ENCODE results near the gene CYP2A7. TPM values are rescaled to one million over a fixed set of nuclear protein-coding genes. Genes with fewer than 3 reads are reported as not detected.
"Not testable (repeated sequence)": the region's sequence is repeated elsewhere in the genome, so short reads cannot be mapped to it uniquely, and the experiment has no call there.

The CYP2A7 gene
- total RNA-seq, 1 donor from 2014 or later = not detected

DNA sequence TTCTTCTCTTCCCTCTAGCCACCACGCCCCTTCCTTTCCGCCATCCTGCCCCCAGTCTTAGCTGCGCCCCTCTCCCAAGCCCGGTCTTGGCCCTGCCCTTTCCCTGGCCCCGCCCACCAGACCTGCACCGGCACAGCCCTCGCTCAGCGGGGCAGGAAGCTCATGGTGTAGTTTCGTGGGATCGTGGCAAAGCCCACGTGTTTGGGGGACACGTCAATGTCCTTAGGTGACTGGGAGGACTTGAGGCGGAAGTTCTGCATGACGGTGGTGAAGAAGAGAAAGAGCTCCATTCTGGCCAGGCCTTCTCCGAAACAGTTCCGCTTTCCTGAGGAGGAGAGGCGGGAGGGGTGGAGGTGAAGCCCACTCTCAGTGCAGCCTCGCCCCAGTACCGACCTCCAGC lies 38.4 kb downstream of the CYP2A7 start:
- intact Hi-C loops (cut with micrococcal nuclease) = not testable (repeated sequence)

DNA sequence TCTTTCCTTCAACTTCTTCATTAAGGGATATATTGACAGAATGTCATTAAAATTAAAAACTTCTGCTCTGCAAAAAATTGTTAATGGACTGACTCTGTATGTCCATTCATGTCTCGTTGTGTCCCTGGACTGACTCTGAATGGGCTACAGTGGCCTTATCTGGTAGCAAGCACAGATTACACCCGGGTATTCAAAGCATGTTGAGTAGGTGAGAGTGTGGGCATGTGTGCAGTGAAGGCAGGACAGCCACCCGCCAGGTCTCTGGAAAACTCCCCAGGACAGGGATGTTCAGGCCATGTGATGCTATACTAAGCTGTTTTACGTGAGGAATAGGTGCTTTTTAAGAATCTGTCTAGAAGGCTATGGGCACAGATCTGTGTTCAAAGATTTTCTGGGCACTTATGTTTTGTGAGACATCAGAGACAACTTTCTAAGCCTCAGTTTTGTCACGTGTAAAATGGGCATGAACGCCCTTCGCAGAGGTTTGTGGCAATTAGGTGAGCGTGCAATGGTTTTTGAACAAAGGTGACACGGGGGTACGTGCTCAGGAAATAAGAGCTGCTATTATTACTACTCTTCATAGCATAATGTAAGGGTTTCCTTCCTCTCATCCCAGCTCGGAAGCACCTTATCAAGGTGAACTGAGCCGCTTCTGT lies 38.9 kb downstream of the CYP2A7 start:
- intact Hi-C loops (cut with micrococcal nuclease) = not testable (repeated sequence)

DNA sequence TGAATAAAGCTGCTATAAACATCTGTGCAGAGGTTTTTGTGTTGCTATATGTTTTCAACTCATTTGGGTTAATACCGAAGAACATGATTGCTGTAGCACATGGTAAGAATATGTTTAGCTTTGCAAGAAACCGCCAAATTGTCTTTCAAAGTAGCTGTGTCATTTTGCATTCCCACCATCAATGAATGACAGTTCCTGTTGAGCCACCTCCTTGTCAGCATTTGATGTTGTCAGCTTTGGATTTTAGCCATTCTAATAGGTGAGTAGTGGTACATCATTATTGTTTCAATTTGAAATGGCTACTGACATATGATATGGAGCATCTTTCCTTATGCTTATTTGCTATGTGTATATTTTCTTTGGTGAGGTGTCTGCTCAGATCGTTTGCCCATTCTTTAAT lies 40.0 kb downstream of the CYP2A7 start:
- intact Hi-C loops (cut with micrococcal nuclease) = not testable (repeated sequence)

DNA sequence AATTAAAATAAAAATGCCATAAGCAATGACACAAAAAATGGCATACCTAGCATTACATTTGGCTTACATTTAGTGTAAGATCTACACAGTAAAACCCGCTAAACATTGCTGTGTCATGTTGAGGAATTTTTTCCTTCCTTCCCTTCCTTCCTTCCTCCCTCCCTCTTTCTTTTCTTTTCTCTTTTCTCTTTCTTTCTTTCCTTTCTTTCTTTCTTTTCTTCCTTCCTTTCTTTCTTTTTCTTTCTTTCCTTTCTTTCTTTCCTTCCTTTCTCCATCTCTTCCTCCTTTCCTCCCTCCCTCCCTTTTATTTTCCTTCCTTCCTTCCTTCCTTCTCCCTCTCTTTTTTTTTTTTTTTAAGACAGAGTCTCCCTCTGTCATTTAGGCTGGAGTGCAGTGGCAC lies 43.6 kb downstream of the CYP2A7 start:
- intact Hi-C loops (cut with micrococcal nuclease) = not testable (repeated sequence)

DNA sequence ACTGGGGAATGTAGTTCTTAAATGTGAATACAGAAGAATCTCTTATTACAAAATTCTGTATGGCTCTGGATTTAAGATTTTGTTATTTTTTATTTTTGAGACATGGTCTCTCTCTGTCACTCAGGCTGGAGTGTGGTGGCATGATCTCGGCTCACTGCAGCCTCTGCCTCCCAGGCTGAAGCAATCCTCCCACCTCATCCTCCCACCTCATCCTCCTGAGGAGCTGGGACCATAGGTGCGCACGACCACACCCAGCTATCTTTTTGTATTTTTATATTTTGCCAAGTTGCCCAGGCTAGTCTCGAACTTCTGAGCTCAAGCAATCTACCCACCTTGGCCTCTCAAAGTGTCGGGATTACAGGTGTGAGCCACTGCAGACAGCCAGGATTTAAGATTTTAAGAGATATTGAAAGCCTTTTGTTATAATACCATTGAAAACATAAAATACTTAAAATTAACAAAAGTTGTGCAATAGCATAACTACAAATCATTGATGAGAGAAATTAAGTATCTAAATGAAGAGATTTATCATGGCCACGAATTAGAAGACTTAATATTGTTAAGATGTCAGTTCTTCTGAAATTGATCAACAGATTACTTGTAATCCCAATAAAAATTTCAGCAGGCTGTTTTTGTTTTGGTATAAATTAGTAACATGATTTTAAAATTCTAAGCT lies 45.1 kb downstream of the CYP2A7 start:
- intact Hi-C loops (cut with micrococcal nuclease) = no loop called here

DNA sequence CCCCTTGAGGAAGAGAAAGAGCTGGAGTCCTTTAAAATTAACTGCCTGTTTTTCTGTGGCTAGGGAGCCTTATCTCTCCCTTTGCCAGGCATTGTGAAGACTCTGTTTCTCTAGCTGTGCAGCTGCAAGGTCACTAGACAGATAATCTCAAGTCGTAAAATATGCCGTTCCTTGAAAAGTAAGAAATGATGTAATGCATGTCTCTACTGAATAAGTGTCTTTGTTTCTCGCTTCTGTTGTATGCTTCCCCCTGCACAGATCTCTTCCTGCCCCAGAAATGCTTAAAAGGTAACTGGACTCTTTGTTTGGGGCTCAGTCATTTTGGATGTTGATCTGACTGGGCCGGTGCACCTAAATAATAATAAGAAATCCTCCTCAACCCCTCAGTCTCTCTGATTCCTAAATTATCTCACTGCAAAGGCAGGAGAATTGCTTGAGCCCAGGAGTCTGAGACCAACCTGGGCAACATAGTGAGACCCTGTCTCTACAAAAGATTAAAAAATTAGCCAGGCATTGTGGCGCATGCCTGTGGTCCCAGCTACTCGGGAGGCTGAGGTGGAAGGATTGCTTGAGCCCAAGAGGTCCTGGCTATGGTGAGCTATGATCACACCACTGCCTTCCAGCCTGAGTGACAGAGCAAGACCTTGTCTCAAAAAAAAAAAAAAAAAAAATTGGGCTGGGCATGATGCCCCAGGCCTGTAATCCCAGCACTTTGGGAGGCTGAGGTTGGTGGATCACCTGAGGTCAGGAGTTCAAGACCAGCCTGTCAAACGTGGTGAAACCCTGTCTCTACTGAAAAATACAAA lies 48.1 kb downstream of the CYP2A7 start:
- intact Hi-C loops (cut with micrococcal nuclease) = not testable (repeated sequence)

DNA sequence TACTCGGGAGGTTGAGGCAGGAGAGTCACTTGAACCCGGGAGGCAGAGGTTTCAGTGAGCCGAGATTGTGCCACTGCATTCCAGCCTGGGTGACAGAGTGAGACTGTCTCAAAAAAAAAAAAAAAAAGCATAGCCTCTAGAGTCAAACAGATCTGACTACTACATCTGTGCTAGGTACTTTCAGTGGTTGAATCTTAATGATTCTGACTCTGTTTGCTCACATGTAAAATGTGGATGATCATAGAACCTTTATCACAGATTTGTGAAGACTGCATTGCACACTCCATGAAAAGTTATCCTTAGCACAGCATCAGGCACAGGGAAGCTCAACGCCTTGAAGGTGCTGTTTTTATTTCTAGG lies 49.6 kb downstream of the CYP2A7 start:
- intact Hi-C loops (cut with micrococcal nuclease) = not testable (repeated sequence)

DNA sequence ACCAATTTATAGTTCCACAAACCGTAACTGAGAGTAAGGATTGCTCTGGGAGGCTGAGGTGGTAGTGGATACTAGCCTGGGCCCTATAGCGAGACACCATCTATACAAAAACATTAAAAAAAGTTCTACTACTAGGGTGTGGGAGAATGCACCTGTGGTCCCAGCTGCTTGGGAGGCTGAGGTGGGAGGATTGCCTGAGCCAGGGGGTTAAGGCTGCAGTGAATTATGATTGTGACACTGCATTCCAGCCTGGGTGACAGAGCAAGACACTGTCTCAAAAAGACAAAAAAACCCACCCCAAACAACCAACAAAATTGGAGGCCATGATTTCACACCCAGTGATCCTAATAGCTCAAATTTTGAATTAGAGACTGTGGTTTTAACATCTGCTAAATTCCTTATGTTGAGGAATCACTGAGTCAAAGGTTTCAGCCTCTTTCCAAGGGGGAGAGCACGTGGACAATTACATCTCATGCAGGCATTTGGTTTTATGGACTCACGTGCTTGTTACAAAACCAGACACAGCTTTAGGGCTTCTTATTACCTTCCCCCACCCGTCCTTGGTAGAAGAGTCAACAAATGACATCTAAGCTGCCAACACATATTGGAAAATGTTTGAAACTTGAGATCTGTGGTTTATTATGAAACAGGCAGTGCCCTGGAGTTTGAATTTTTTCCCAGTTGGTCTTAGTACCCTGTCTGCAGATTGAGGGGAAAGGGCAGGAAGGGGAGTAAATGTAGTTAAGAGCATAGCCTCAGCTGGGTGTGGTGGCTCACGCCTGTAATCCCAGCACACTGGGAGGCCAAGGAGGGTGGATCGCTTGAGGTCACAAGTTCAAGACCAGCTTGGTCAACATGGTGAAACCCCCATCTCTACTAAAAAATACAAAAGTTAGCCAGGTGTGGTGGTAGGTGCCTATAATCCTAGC lies 50.3 kb downstream of the CYP2A7 start:
- intact Hi-C loops (cut with micrococcal nuclease) = no loop called here

DNA sequence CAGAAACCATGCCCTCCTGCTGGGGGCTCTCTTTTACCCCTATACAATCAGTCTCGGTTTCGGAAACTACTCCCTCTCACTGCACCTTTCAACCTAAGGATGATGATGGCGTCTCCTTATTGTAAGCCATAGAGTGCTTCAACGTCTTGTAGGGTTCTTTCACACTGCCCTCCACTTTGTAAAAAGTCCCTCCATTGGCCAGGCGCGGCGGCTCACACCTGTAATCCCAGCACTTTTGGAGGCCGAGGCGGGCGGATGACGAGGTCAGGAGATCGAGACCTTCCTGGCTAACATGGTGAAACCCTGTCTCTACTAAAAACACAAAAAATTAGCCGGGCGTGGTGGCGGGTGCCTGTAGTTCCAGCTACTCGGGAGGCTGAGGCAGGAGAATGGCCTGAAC lies 51.3 kb downstream of the CYP2A7 start:
- intact Hi-C loops (cut with micrococcal nuclease) = not testable (repeated sequence)

DNA sequence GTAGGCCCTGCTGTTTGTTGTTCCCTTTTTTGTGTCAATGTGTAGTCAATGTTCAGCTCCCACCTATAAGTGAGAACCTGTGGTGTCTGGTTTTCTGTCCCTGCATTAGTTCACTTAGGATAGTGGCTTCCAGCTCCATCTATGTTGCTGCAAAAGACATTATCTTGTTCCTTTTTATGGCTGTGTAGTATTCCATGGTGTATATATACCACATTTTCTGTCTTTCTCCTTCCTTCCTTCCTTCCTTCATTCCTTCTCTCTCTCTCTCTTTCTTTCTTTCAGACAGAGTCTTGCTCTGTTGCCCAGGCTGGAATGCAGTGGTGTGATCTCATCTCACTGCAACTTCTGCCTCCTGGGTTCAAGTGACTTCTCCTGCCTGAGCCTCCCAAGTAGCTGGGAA lies 52.8 kb downstream of the CYP2A7 start:
- intact Hi-C loops (cut with micrococcal nuclease) = no loop called here

DNA sequence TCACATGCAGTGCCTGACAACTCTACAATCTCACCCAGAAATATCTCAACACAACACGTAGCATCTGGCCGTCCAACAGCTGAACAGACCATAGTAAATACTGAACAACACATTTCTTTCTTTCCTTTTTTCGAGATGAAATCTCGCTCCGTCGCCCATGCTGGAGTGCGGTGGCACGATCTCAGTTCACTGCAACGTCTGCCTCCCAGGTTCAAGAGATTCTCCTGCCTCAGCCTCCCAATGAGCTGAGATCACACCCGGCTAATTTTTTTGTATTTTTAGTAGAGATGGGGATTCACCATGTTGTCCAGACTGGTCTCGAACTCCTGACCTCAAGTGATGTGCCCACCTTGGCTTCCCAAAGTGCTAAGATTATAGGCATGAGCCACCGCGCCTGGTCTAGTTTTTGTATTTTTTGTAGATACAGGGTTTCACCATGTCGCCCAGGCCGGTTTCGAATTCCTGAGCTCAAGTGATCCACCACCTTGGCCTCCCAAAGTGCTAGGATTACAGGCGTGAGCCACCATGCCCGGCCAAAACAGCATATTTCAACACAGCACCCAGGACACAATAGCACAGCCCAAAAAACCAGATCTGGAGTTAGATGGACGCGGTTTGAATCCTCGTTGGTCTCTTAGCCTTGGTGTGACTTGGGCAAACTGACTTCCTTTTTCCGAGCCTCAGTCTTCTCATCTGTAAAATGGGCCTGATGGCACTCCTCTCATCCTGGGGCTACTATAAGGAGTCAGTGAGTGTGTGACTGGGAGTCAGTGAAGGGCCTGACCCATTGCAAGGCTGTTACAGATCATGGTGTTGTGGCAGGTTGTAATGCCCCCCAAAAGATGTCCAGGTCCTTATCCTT lies 54.4 kb downstream of the CYP2A7 start:
- intact Hi-C loops (cut with micrococcal nuclease) = no loop called here

DNA sequence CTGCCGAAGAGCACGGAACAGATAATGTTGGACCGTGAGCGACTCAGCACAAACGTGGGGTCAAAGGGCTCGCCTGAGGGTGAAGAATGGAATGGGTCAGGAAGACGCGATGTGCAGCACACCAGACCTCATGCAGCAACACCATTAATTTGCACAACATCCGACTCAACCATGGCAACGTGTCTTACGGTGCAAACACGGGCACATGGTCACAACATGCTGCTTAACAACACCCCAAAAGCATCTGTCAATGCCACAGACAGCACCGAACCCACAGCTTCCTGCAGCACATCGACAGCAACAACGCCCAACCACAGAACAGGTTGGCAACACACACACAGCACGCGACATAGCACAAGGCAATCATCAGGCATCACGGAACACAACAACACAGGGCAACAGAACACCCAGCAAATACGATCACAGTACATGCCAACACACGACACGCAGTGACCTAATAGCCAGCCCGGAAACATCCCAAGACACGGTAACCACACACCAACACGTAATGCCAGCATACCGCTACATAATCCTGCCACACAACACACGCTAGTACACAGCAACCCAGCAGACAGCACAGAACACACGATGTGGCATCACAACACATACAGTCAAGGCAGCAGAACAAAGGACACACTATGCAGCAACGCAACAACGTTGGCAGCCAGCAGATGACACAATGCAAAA lies 55.2 kb downstream of the CYP2A7 start:
- intact Hi-C loops (cut with micrococcal nuclease) = not testable (repeated sequence)

DNA sequence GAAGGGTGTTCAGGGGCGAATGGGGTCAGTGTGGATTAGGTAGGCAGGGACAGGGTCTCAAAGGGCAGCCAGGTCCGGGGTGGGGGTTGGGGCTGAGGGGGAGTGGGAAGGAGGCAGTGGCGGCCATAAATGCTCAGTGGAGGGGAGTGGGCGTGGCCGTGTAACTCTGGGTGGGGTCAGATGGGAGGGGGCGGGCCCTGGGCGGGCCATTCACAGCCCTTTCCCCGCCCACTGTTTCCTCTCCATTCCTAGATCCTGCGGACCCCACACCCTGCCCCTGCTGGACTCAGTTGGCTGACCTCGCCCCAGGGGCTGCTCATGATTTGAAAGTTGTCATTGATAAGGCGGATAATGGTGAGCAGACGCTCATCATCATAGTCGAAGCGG lies 55.7 kb downstream of the CYP2A7 start:
- intact Hi-C loops (cut with micrococcal nuclease) = not testable (repeated sequence)

DNA sequence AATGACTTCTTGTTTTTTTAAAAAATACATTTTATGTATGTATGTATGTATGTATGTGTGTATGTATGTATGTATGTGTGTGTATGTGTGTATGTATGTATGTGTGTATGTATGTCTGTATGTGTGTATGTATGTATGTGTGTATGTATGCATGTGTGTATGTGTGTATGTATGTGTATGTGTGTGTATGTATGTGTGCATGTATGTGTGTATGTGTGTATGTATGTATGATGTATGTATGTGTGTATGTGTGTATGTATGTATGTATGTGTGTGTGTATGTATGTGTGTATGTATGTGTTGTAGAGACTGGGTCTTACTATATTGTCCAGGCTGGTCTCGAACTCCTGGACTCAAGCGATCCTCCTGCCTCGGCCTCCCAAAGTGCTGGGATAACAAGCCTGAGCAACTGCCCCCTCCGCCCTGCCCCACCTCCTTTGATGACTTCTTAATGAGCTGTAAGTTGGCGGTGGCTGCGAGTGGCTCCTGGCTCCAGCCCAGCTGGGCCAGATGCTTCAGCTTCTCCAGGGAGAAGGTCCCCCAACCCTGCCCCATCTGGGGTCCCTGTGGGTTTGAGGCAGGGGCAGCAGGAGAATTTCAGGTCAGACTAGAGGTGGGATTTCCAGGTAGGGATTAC lies 56.5 kb downstream of the CYP2A7 start:
- intact Hi-C loops (cut with micrococcal nuclease) = not testable (repeated sequence)

Other genes starting within 250 kb of the CYP2A7 start
- gene NUMBL, start 191.6 kb downstream of the CYP2A7 start, total RNA-seq = 7.1 and 10.1 TPM in 2 replicates
- gene COQ8B, start 165.3 kb downstream of the CYP2A7 start, total RNA-seq = 28.9 and 33.5 TPM in 2 replicates
- 8.7 TPM in 2 replicates for gene ITPKC, start 165.1 kb downstream of the CYP2A7 start, total RNA-seq
- 10.6 and 11.9 TPM in 2 replicates for gene ACTMAP, start 131.8 kb downstream of the CYP2A7 start, total RNA-seq
- gene SNRPA, start 131.0 kb downstream of the CYP2A7 start, total RNA-seq = 124 and 142 TPM in 2 replicates
- gene MIA, start 106.7 kb downstream of the CYP2A7 start, total RNA-seq = not detected in 2 replicates
- 57.0 and 57.5 TPM in 2 replicates for gene RAB4B, start 104.0 kb downstream of the CYP2A7 start, total RNA-seq
- 128 TPM in 2 replicates for gene EGLN2, start 83.0 kb downstream of the CYP2A7 start, total RNA-seq
- gene CYP2A6, start 31.8 kb downstream of the CYP2A7 start, total RNA-seq = not detected in 2 replicates
- not detected in 2 replicates for gene CYP2B6, start 109.1 kb upstream of the CYP2A7 start, total RNA-seq
- not detected in 2 replicates for gene CYP2A13, start 206.2 kb upstream of the CYP2A7 start, total RNA-seq
- not detected in 2 replicates for gene CYP2F1, start 232.2 kb upstream of the CYP2A7 start, total RNA-seq

All from T-helper 1 cell treated with Interleukin-12 subunit alpha and Interleukin-12 subunit beta and Interleukin-4 antibody, amounts not matched to agents 30 ng/mL and 1 ng/mL, for 36 hours (primary cell).